GM23248 (cell line): ENCODE measurements around the gene KNCN. TPM values are rescaled to one million over a fixed set of nuclear protein-coding genes. Genes with fewer than 3 reads are reported as not detected.

ENCODE experiments used
- DNase-seq: peaks from one replicate; pipeline ENCODE4 v3.0.0-alpha.2; 2015
- H2AFZ ChIP-seq: fragments of 200-600 bp; sonication (generic); 2 replicates; pipeline ENCODE4 v1.6.1; 2016; ENCODE audit warnings: antibody characterized with exemption
- H3F3A ChIP-seq: fragments of 200-600 bp; sonication (generic); 2 replicates; pipeline ENCODE4 v1.6.1; 2016; ENCODE audit warnings: mild to moderate bottlenecking, antibody characterized with exemption, mixed run types; ENCODE audit not compliant: insufficient read depth
- H3K27ac ChIP-seq: fragments of 200-600 bp; sonication (generic); 2 replicates; pipeline ENCODE4 v1.5.1; 2016; ENCODE audit warnings: mild to moderate bottlenecking
- H3K27me3 ChIP-seq: fragments of 200-600 bp; sonication (generic); replicated peaks from 2 replicates; pipeline ENCODE4 v1.6.1; 2016; ENCODE audit warnings: mild to moderate bottlenecking; ENCODE audit not compliant: insufficient read depth
- H3K36me3 ChIP-seq: fragments of 200-600 bp; sonication (generic); 2 replicates; pipeline ENCODE4 v1.6.1; 2016; ENCODE audit warnings: low read depth, mild to moderate bottlenecking
- H3K4me1 ChIP-seq: fragments of 200-600 bp; sonication (generic); 2 replicates; pipeline ENCODE4 v1.6.1; 2016; ENCODE audit warnings: mild to moderate bottlenecking; ENCODE audit not compliant: insufficient read depth
- H3K4me2 ChIP-seq: fragments of 200-600 bp; sonication (generic); one replicate; pipeline ENCODE4 v1.6.1; 2016; ENCODE audit warnings: mild to moderate bottlenecking; ENCODE audit not compliant: unreplicated experiment
- H3K4me3 ChIP-seq: fragments of 200-600 bp; sonication (generic); 2 replicates; pipeline ENCODE4 v1.5.1; 2016; ENCODE audit warnings: mild to moderate bottlenecking
- H3K79me2 ChIP-seq: fragments of 200-600 bp; sonication (generic); 2 replicates; pipeline ENCODE4 v1.6.1; 2016; ENCODE audit warnings: mild to moderate bottlenecking; ENCODE audit not compliant: insufficient read depth
- H3K9ac ChIP-seq: fragments of 200-600 bp; sonication (generic); 2 replicates; pipeline ENCODE4 v1.6.1; 2016; ENCODE audit warnings: mild to moderate bottlenecking
- H3K9me2 ChIP-seq: fragments of 200-600 bp; sonication (generic); 2 replicates; pipeline ENCODE4 v1.6.1; 2016; ENCODE audit warnings: mixed run types, mild to moderate bottlenecking, moderate library complexity; ENCODE audit not compliant: insufficient read depth
- H3K9me3 ChIP-seq: fragments of 200-600 bp; sonication (generic); one replicate; pipeline ENCODE4 v1.6.1; 2017; ENCODE audit warnings: low read depth
- H4K20me1 ChIP-seq: fragments of 200-600 bp; sonication (generic); 2 replicates; pipeline ENCODE4 v1.6.0; 2016; ENCODE audit not compliant: insufficient read depth
- EZH2 ChIP-seq: fragments of 200-600 bp; sonication (generic); IDR thresholded peaks from 2 replicates; pipeline ENCODE4 v1.6.1; 2018; ENCODE audit warnings: antibody characterized with exemption, mild to moderate bottlenecking; ENCODE audit not compliant: insufficient read depth, poor library complexity, severe bottlenecking
- EZH2phosphoT487 ChIP-seq: fragments of 200-600 bp; sonication (generic); IDR thresholded peaks from 2 replicates; pipeline ENCODE4 v1.6.1; 2018; ENCODE audit warnings: antibody characterized with exemption, moderate library complexity, mild to moderate bottlenecking, low read depth; ENCODE audit not compliant: insufficient read depth
- WGBS, 2 experiments: methylation state at CpG; one replicate each; pipeline ENCODE4 v1.1.6; 2015 to 2017; ENCODE audit warnings: low lambda C conversion rate in 2 of 2, low coverage in 1 of 2; ENCODE audit errors: missing lambda C conversion rate in 2 of 2; 5-methylcytosine and 5-hydroxymethylcytosine counted together
- in situ Hi-C: fragments of 300-500 bp; cut with MboI; formaldehyde crosslinking; loops from 2 replicates; pipeline ENCODE4 v1.15.0; 2020
- polyA plus RNA-seq: library from polyadenylated mRNA; unstranded; fragments of >200 nt; fragmentation: Nextera tagmentation; extraction: Ambion mirVana; gene quantifications from 2 replicates; pipeline ENCODE4 v1.2.1, GENCODE V29; 2016
- total RNA-seq: library from RNA; depleted of rRNA; stranded (reverse); fragments of >200 nt; shearing (Covaris generic); gene quantifications from 2 replicates; pipeline ENCODE4 v1.2.3, GENCODE V29; 2014

KNCN gene
- total and polyA plus RNA-seq, 2 experiments from 2014 or later, result not detected

DNA sequence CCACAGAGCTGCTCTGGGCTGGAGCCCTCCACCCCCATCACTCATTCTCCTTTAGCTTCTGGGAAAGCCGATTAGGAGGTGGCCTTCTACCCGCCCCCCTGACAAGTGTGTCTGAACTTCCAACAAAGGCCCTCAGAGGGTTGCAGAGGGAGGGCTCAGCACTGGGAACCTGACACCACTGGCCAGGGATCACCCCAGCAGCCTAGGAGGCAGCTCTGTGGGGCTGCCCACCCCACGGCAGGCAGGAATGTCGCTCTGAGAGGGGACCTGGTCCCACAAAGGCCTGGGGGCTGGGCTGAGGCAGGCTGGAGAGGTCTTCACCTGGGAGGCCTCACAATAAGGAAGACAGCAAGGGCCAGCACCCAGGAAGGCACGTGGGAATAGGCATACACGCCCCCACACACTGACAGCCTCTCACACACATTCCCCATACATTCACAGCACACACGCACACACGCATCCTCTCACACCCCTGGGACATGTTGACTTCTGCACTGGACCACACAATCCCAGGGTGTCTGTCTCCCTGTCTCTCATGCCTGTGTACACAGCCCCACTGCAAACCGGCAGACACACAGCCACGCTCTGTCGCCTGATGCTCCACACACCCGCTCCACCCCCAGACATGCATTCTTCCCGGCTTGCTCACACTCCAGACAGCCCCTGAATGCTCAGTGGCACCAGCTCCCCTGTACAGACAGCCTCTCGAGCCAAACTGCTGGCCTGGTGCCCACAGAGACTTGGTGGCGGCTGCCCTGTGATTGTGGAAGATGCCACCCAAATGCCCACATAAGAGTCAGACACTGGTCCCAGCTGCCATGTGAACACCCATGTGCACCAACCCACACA, 31.2 kb downstream of the KNCN start:
- peak overlapping the region; percentile 45 for H3K27ac ChIP-seq
- no peaks in the 10 kb centered on the region for H3K27me3 ChIP-seq
- H3K9ac ChIP-seq, result peak overlapping the region; percentile 36; the same call in 1 of the 2 replicates
- peak overlapping the region; percentile 13 for H3K4me2 ChIP-seq
- H2AFZ ChIP-seq, result no peak overlapping the region
- peak; percentile 91 for DNase-seq
- in situ Hi-C loops, result loop anchor here (10.0 kb wide), 1 partner anchor 45 kb away; no protein-coding TSS in a partner anchor
- H3K4me1 ChIP-seq, result peaks cover 34% of the 10 kb centered on the region
- H3K79me2 ChIP-seq, result no peaks in the 10 kb centered on the region
- no peaks in the 10 kb centered on the region for H4K20me1 ChIP-seq
- WGBS, 2 experiments, result 30 to 34% methylated on average over 14 of the region's 15 CpGs
- H3F3A ChIP-seq, result peaks cover 24% of the 10 kb centered on the region; the same call in 1 of the 2 replicates
- H3K9me2 ChIP-seq, result no peaks in the 10 kb centered on the region
- H3K36me3 ChIP-seq, result no peaks in the 10 kb centered on the region
- no peak overlapping the region for H3K4me3 ChIP-seq
- no peaks in the 10 kb centered on the region for H3K9me3 ChIP-seq
- no peak for TF ChIP-seq EZH2phosphoT487
- TF ChIP-seq EZH2, result no peak

DNA sequence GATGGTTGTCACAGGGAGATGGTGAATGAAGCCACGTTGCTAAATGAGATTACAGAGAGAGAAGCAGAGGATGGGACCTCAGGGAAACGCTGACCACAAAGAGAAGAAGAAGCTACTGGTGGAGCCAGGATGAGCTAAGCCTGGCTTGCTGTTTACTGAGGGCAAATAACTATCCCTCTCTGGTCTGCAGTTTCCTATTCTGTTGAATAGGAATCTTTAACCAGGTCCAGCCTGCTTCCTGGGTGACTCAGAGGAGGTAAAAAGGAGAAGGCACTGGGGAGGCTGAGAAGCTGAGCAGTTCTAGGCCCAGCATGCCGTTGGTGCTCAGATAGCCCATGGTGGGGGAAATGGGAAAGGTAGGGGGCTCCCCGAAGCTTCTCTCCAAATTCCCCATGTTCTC, 32.2 kb downstream of the KNCN start:
- Histone ChIP-seq H3K4me2 (no peak overlapping the region), H3K79me2 (no peaks in the 10 kb centered on the region), H3K27ac (no peak overlapping the region), H3F3A (peaks cover 24% of the 10 kb centered on the region; the same call in 1 of the 2 replicates), H2AFZ (no peak overlapping the region), H3K4me3 (no peak overlapping the region), H3K4me1 (peaks cover 34% of the 10 kb centered on the region), H3K36me3 (no peaks in the 10 kb centered on the region), H3K27me3 (no peaks in the 10 kb centered on the region), H4K20me1 (no peaks in the 10 kb centered on the region), H3K9ac (no peak overlapping the region), H3K9me2 (no peaks in the 10 kb centered on the region), H3K9me3 (no peaks in the 10 kb centered on the region)
- peak; percentile 51 for DNase-seq
- TF ChIP-seq EZH2phosphoT487, result no peak
- TF ChIP-seq EZH2, result no peak
- 67 to 76% methylated on average over 4 of the region's 4 CpGs for WGBS, 2 experiments
- in situ Hi-C loops, result no loop called here

- Histone ChIP-seq H3K27me3 (no peaks in the 10 kb centered on the region), H3K9me3 (no peaks in the 10 kb centered on the region), H3K9ac (no peak overlapping the region), H3K79me2 (no peaks in the 10 kb centered on the region), H3K27ac (no peak overlapping the region), H4K20me1 (no peaks in the 10 kb centered on the region), H3K4me1 (peaks cover 33% of the 10 kb centered on the region), H3F3A (peaks cover 23% of the 10 kb centered on the region; the same call in 1 of the 2 replicates), H3K9me2 (no peaks in the 10 kb centered on the region), H2AFZ (no peak overlapping the region), H3K36me3 (no peaks in the 10 kb centered on the region), H3K4me3 (no peak overlapping the region), H3K4me2 (no peak overlapping the region)
- no peak for TF ChIP-seq EZH2phosphoT487
- TF ChIP-seq EZH2, result no peak
- 69 to 84% methylated on average over 4 of the region's 4 CpGs for WGBS, 2 experiments
- DNase-seq, result no peak
- in situ Hi-C loops, result no loop called here
Measured at GRCh38 chr1:46517932-46518498, 33.4 kb downstream of the KNCN start.

DNA sequence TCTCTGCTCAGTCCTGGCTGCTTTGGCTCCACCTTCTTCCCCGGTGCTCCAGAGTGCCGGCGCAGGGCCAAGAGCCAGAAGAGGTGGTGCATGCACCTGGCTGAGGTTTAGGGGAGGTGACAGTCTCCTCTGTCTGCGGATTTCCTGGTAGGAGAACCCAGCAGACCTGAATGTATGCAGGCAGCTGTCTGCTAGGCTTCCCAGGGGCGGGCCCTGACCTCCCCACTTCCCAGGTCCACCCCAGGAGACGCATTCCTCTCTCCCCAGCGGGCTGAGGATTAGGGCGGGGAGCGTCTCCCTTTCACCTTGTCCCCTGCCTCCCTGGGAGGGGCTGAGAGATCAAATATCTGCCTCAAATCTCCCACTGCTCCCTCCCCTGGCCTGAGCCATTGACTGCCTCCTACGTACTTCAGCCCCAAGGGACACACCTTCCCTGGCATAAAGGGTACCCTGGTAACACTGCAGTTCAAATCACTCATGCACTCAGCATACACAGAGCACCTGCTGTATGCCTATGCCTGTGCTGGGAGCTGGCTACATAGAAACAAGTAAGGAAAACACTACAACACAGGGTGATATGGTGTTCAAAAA, 34.3 kb downstream of the KNCN start:
- 38 to 40% methylated on average over 10 of the region's 10 CpGs for WGBS, 2 experiments
- Histone ChIP-seq H2AFZ (no peak overlapping the region), H3K9ac (no peak overlapping the region), H4K20me1 (no peaks in the 10 kb centered on the region), H3K9me3 (no peaks in the 10 kb centered on the region), H3K27ac (no peak overlapping the region), H3K27me3 (no peaks in the 10 kb centered on the region), H3K79me2 (no peaks in the 10 kb centered on the region), H3F3A (peaks cover 15% of the 10 kb centered on the region; the same call in 1 of the 2 replicates), H3K36me3 (no peaks in the 10 kb centered on the region), H3K9me2 (no peaks in the 10 kb centered on the region), H3K4me3 (no peak overlapping the region), H3K4me1 (peaks cover 24% of the 10 kb centered on the region), H3K4me2 (no peak overlapping the region)
- TF ChIP-seq EZH2, result no peak
- no peak for TF ChIP-seq EZH2phosphoT487
- DNase-seq, result no peak
- in situ Hi-C loops, result no loop called here
